Hippocampal formation (tissue), 2 donors: ENCODE results near the gene NRAS.

Experiments
- DNase-seq, 2 donors: peaks; one replicate each; lab custom pipeline; 2025; lab: John Stamatoyannopoulos, UW

NRAS gene

GRCh38 chr1:114728553-114728952, 12.0 kb upstream of the NRAS start:
- no peak for DNase-seq

DNA sequence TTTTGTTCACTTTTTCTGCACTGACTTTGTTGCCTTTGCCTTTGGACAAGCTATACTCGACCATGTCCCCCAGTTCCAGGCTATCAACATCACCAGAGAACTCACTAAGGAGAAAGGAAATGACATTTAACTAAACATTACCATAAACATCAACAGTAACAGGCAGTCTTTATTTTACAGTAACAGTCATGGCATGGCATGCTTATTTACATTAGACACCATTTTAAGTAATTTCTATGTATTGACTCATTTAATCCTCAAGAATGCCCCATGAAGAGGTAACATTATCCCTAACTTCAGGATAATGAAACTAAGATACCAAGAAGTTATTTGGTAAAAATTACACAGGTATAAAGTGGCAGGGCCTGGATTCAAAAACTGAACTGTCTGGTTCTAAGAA, 8.7 kb upstream of the NRAS start:
- no peak for DNase-seq

GRCh38 chr1:114723915-114724314, 7.3 kb upstream of the NRAS start:
- DNase-seq, result no peak

GRCh38 chr1:114723457-114723856, 6.9 kb upstream of the NRAS start:
- DNase-seq, result no peak

DNA sequence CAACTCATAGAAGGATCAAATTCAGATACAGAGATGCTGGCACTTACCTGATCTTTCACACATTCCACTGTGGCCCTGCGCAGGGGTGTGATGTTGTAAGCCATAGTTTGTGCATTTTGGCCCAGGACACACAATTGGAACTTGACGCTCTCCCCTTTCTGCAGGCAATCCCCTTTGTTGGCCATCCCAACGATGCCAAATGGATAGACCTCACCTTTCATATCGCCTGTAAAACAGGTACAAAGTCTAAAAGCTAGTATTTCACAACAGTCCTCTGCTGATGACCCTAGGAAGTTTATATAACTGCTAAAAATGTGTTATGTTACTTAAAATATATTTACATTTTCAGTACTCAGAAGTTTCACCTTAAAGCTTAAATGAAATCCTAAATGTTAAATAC, 3.9 kb upstream of the NRAS start:
- DNase-seq, result no peak

DNA sequence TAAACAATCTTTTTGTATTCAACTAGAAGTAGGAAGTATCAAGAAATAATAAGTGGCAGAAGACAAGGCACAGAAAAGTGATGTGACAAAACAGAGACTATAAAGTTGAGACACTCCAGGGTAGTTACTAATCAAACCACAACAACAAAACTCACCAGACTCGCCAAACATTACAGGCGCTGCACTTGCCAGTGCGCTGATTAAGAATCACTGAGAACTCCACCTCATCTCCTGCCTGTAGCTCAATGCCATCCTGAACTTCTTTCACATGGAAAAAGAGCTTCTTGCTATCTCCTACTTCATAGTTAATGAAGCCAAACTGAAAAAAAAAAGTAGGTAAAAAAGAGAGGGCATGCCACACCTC, 2.8 kb upstream of the NRAS start:
- no peak for DNase-seq

DNA sequence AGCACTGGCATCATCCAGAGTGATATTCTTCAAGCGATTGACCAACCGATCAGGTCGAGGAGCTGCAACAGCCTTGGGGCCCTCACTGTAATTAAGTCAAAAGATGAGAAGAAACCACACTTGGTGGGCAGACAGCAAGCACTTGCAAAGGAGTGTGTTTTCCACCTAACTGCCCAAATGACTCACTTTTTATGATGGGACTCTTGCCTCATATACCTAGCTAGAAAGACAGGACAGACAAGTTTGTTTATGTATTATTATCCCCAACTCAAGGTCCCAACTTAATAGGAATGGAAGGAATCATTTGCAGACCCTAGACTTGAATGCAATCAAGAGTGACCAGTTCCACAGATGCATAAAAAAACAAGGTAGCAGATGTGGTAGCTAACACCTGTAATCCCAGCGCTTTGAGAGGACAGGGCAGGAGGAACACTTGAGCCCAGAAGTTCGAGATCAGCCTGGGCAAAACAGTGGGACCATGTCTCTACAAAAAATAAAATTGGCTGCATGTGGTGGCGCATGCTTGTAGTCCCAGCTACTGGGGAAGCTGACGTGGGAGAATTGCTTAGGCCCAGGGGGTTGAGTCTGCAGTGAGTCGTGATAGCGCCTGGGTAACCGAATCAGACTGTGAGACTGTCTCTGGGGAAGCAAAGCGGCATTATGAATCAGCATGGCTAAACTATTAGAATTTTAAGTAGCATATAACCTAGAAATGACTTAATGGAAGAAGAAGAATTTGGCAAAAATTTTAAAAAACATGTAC, 2.3 kb upstream of the NRAS start:
- DNase-seq, result no peak

DNA sequence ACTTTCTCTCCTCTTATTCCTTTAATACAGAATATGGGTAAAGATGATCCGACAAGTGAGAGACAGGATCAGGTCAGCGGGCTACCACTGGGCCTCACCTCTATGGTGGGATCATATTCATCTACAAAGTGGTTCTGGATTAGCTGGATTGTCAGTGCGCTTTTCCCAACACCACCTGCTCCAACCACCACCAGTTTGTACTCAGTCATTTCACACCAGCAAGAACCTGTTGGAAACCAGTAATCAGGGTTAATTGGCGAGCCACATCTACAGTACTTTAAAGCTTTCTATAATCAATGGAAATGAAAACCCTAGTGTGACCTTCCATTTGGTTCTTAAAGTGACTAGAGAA, 643 bp downstream of the NRAS start:
- DNase-seq, result no peak

- DNase-seq, result no peak
Observed at GRCh38 chr1:114712977-114713376, 3.6 kb downstream of the NRAS start.

GRCh38 chr1:114710360-114710759, 6.2 kb downstream of the NRAS start:
- no peak for DNase-seq

DNA sequence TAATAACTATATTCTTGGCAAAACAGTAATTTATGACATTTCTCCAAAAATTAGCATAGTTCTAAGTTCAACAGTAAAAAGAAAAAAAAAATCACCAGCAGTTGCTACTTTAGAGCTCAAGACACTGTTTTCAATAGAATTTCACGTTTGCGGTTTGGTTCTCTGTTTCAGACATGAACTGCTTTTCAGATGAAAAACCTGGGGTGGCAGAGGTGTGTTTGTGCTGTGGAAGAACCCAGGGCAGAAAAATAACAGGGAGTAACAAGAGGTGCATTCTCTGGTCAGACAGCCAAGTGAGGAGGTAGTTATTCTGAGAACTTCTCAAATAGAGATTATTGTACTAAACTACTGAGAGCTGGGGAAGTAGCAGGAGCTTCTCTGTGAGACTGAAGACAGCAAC, 9.0 kb downstream of the NRAS start:
- DNase-seq, result no peak

GRCh38 chr1:114703242-114703641, 13.3 kb downstream of the NRAS start:
- DNase-seq, result no peak

DNA sequence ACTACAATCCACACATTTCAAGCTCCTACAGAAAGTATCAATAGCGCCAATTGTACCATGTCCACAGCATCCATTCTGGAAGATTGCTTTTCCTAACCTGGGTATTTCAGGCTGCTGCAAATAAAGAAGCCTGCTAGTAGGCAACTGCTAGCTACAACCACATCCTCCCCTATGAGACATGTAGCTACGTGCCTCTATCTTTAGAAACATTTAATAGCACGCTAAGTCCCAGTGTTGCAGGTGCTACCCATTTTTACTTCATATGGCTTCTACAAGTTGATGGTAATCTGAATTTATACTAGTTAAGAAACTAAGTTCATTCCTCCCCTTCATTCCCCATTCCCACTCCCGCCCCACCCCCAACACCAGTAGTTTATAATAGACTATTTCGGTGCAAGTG, 13.8 kb downstream of the NRAS start:
- no peak for DNase-seq

DNA sequence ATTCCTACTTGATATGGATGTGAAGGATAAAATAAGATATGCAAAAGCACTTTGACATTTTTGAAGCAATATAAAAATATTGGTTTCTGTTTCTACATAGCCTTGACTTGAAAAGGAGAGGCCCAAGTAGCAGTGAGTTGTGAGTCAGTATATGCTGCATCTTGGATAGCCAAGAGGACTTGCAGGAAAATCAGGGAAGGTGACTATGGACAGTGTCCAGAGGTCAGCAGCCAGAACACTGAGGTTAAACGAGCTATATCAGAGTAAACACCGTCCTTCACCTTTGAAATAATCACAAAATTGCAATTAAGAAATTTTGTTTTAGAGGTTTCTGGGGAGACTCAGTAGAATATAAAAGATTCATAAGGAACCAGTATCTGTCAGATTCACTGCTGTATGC, 14.6 kb downstream of the NRAS start:
- DNase-seq, result no peak

DNA sequence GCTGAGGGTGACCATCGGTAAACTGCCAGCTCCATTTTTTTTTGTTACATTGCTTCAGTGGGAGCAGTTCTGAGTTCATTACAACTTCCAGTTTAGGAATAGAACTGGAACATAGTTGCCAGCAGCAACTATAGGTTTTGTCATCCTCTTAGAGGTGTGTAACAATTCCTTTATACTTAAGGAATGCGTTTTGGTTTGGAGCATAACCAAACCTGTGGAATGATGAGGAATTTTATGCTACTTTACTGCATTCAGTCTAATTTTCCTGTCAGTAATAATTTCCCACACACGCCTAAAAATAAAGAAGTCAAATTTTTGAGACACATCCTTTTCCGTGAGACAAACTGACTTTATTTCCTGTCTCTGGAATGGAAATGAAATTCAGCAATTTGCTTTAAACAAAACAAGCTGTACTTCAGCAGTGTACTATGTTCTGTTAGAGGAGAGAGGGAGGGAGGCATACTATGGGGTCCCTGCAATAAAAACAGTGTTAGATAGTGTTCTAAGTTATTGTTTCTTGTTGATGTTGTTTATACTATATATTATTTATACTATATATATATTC, 16.5 kb downstream of the NRAS start:
- no peak for DNase-seq

- DNase-seq, result no peak
Observed at GRCh38 chr1:114696810-114697209, 19.8 kb downstream of the NRAS start.

- no peak for DNase-seq
Observed at GRCh38 chr1:114695430-114696058, 21.0 kb downstream of the NRAS start, which contains the start of gene AMPD1. AMPD1 (minus strand) TSS chr1:114695546; CDS start chr1:114695471, 75 bp downstream.

DNA sequence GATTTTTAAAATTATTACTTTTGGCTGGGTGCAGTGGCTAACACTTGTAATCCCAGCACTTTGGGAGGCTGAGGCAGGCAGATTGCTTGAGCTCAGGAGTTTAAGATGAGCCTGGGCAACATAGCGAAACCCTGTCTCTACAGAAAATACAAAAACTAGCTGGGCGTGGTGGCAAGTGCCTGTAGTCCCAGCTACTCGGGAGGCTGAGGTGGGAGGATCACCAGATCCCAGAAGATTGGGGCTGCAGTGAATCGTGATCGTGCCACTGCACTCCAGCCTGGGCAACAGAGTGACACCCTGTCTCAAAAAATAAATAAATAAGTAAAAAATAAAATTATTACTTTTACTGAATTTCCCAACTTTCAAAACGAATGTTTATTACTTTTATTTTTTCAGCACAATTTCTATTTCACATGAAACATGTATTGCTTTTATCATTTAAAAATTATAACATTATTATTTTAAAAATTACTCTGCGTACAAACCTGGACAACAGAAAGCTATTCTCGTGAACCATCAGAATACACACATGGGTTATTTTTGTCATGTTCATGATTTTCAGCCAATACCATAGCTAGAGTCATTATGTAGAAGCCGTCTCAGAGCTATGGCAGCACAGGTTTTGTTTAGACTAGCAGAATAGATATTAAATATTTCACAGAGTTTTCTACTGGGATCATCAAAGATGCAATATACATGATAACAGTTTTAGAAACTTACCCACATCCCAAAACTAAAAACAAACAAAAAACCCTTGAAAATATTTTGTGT, 21.8 kb downstream of the NRAS start:
- DNase-seq, result no peak

DNA sequence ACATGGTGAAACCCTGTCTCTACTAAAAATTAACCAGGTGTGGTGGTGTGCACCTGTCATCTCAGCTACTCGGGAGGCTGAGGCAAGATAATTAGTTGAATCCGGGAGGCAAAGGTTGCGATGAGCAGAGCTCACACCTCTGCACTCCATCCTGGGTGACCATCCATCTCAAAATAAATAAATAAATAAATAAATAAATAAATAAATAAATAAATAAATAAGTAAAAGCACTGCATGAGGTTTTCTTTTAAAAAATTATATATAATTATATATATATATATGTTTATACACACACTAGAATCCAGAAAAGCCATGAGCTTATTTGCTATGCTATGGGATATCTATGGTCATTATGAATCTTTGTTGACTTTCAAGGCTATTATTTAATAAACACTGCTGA, 23.6 kb downstream of the NRAS start:
- DNase-seq, result no peak

DNA sequence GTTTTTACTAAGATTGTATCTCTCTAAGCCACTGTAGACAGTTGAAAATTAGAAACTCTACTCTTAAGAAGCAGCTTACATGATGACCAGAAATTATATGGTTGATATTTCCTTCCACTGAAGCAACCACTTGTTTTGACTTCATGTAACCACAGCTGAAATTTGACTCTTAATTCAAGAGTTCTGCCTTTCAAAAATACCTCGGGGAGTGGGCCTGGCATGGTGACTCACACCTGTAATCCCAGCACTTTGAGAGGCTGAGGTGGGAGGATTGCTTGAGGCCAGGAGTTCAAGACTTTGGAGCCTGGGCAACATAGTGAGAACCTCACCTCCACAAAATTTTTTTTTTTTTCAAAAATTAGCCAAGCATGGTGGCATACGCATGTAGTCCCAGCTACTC, 25.5 kb downstream of the NRAS start:
- no peak for DNase-seq

GRCh38 chr1:114690148-114690547, 26.4 kb downstream of the NRAS start:
- DNase-seq, result no peak

GRCh38 chr1:114688526-114688925, 28.0 kb downstream of the NRAS start:
- DNase-seq, result no peak

DNA sequence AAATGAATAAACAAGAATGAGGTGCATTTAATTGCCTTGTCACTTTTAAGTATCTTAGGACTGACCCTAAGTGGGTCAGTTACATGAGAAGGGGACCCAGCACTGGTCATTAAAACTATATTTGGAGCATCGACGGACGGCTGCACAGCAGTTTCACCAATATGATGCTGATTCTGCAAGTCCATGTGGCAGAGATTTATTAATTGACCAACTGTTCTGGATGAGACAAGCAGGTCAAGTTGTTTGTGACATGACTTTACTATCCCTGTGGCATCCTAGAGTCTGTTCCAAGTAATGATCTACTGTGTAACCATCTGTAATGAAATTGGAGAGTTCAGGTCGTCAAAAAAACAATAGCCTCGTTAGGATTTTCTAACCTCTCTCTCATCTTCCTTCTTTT, 30.7 kb downstream of the NRAS start:
- no peak for DNase-seq
